Tibial nerve (tissue), 4 donors: ENCODE data around the gene CDK16. TPM values are rescaled to one million over a fixed set of nuclear protein-coding genes. Genes with fewer than 3 reads are reported as not detected.

Source experiments
- DNase-seq, 2 donors: peaks; one replicate each; pipeline ENCODE4 v3.0.0-alpha.2; 2019; ENCODE audit warnings: low spot score in 2 of 2
- H3K27ac ChIP-seq, 4 donors: fragments of 200-600 bp; sonication (generic) in 3 of 4; one replicate each; pipeline ENCODE4 v1.5.1; 2017 to 2019; ENCODE audit warnings: mild to moderate bottlenecking in 1 of 4
- H3K27me3 ChIP-seq, 2 donors: fragments of 200-600 bp; sonication (generic) in 1 of 2; one replicate each; pipeline versions ENCODE4 v1.5.1 to v1.6.0; 2017 to 2019
- H3K36me3 ChIP-seq, 3 donors: fragments of 200-600 bp; sonication (generic); one replicate each; pipeline ENCODE4 v1.5.1; 2018 to 2019
- H3K4me1 ChIP-seq, 4 donors: fragments of 200-600 bp; sonication (generic) in 3 of 4; one replicate each; pipeline ENCODE4 v1.5.1; 2017 to 2019
- H3K4me3 ChIP-seq, 4 donors: fragments of 200-600 bp; sonication (generic) in 3 of 4; one replicate each; pipeline ENCODE4 v1.5.1; 2017 to 2019; ENCODE audit warnings: mild to moderate bottlenecking in 1 of 4, moderate library complexity in 1 of 4
- H3K9me3 ChIP-seq, 4 donors: fragments of 200-600 bp; sonication (generic) in 3 of 4; one replicate each; pipeline ENCODE4 v1.5.1; 2017 to 2019
- EP300 ChIP-seq, 2 donors: sonication (generic); formaldehyde crosslinking; IDR thresholded peaks; one replicate each; pipeline ENCODE4 v1.6.1; 2017; ENCODE audit warnings: antibody characterized with exemption in 2 of 2, mild to moderate bottlenecking in 1 of 2
- POLR2A ChIP-seq, 2 donors: fragments of 450-650 bp; IDR thresholded peaks; one replicate each; pipeline ENCODE4 v1.6.1; 2017; ENCODE audit warnings: antibody characterized with exemption in 2 of 2, mild to moderate bottlenecking in 2 of 2, moderate library complexity in 2 of 2
- whole genome bisulfite sequencing, 2 donors: methylation state at CpG; one replicate each; pipeline ENCODE4 v1.1.5; 2018; 5-methylcytosine and 5-hydroxymethylcytosine counted together
- total RNA-seq, 4 donors: library from RNA; depleted of rRNA; stranded (reverse); fragments of >200 nt; gene quantifications; one replicate each; pipeline ENCODE4 v1.1.0, GENCODE V29; 2016
- TF ChIP-seq, protein P1 (sequence below), 5 experiments: fragments of 200-600 bp in 3 of 5; fragments of 450-650 bp in 2 of 5; sonication (generic) in 3 of 5; IDR thresholded peaks; one replicate each; pipeline ENCODE4 v1.5.1; 2016 to 2019; ENCODE audit warnings: antibody characterized with exemption in 5 of 5, mild to moderate bottlenecking in 3 of 5, moderate library complexity in 2 of 5

CDK16 gene
- total RNA-seq, 4 donors from 2014 or later: 64.9 to 94.2 (median 84.5) TPM

- DNase-seq: peak; percentile 24 to 31
- WGBS, 2 donors: 68 to 86% methylated on average over 6 to 9 of the region's 9 CpGs
- Histone ChIP-seq H3K27ac (peak overlapping the region in 3 of 4 donors; percentile 8 to 79 (median 36)), H3K4me3 (no peak overlapping the region), H3K9me3 (no peaks in the 10 kb centered on the region), H3K27me3 (no peaks in the 10 kb centered on the region), H3K4me1 (peaks cover 0 to 32% (median 15%) of the 10 kb centered on the region in 4 donors), H3K36me3 (peaks cover 5 to 71% (median 18%) of the 10 kb centered on the region in 3 donors)
- TF ChIP-seq POLR2A (IDR thresholded peaks at IDR 0.05) (no peak), EP300 (IDR thresholded peaks at IDR 0.05) (no peak)
- TF ChIP-seq, protein P1, sequence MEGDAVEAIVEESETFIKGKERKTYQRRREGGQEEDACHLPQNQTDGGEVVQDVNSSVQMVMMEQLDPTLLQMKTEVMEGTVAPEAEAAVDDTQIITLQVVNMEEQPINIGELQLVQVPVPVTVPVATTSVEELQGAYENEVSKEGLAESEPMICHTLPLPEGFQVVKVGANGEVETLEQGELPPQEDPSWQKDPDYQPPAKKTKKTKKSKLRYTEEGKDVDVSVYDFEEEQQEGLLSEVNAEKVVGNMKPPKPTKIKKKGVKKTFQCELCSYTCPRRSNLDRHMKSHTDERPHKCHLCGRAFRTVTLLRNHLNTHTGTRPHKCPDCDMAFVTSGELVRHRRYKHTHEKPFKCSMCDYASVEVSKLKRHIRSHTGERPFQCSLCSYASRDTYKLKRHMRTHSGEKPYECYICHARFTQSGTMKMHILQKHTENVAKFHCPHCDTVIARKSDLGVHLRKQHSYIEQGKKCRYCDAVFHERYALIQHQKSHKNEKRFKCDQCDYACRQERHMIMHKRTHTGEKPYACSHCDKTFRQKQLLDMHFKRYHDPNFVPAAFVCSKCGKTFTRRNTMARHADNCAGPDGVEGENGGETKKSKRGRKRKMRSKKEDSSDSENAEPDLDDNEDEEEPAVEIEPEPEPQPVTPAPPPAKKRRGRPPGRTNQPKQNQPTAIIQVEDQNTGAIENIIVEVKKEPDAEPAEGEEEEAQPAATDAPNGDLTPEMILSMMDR (IDR thresholded peaks at IDR 0.05): peak in 3 of 5 experiments; percentile 23 to 32 (median 26)
Measured at GRCh38 chrX:47200385-47201150, 17.9 kb upstream of the CDK16 start.

GRCh38 chrX:47201345-47201944, 17.0 kb upstream of the CDK16 start:
- no peak for DNase-seq
- Histone ChIP-seq H3K9me3 (no peaks in the 10 kb centered on the region), H3K4me1 (peaks cover 0 to 23% (median 6%) of the 10 kb centered on the region in 4 donors), H3K36me3 (peaks cover 5 to 79% (median 18%) of the 10 kb centered on the region in 3 donors), H3K27ac (peak overlapping the region in 3 of 4 donors; percentile 8 to 79 (median 36)), H3K27me3 (no peaks in the 10 kb centered on the region), H3K4me3 (no peak overlapping the region)
- TF ChIP-seq EP300 (IDR thresholded peaks at IDR 0.05): no peak
- TF ChIP-seq, protein P1 (IDR thresholded peaks at IDR 0.05): no peak
- TF ChIP-seq POLR2A (IDR thresholded peaks at IDR 0.05): no peak
- WGBS, 2 donors: 83 to 94% methylated on average over 8 of the region's 9 CpGs

GRCh38 chrX:47202316-47202715, 16.2 kb upstream of the CDK16 start:
- H3K27ac ChIP-seq: no peak overlapping the region
- WGBS, 2 donors: 89 to 93% methylated on average over 2 to 10 of the region's 11 CpGs
- H3K9me3 ChIP-seq: no peaks in the 10 kb centered on the region
- H3K4me1 ChIP-seq: peaks cover 0 to 14% (median 2%) of the 10 kb centered on the region in 4 donors
- TF ChIP-seq, protein P1 (IDR thresholded peaks at IDR 0.05): no peak
- no peak for TF ChIP-seq POLR2A (IDR thresholded peaks at IDR 0.05)
- no peak for TF ChIP-seq EP300 (IDR thresholded peaks at IDR 0.05)
- H3K4me3 ChIP-seq: no peak overlapping the region
- DNase-seq: no peak
- peaks cover 5 to 87% (median 18%) of the 10 kb centered on the region in 3 donors for H3K36me3 ChIP-seq
- H3K27me3 ChIP-seq: no peaks in the 10 kb centered on the region

- no peaks in the 10 kb centered on the region for H3K9me3 ChIP-seq
- H3K4me1 ChIP-seq: peaks cover 0 to 9% (median 2%) of the 10 kb centered on the region in 4 donors
- no peak overlapping the region for H3K27ac ChIP-seq
- H3K27me3 ChIP-seq: no peaks in the 10 kb centered on the region
- peaks cover 5 to 92% (median 18%) of the 10 kb centered on the region in 3 donors for H3K36me3 ChIP-seq
- no peak for DNase-seq
- WGBS, 2 donors: 71 to 90% methylated on average over 4 of the region's 4 CpGs
- TF ChIP-seq, protein P1 (IDR thresholded peaks at IDR 0.05): no peak
- TF ChIP-seq EP300 (IDR thresholded peaks at IDR 0.05) (no peak), POLR2A (IDR thresholded peaks at IDR 0.05) (no peak)
- no peak overlapping the region for H3K4me3 ChIP-seq
Measured at GRCh38 chrX:47202877-47203276, 15.6 kb upstream of the CDK16 start.

- Histone ChIP-seq H3K9me3 (no peaks in the 10 kb centered on the region), H3K36me3 (peaks cover 0 to 94% (median 12%) of the 10 kb centered on the region in 3 donors), H3K4me3 (no peak overlapping the region), H3K27me3 (no peaks in the 10 kb centered on the region), H3K27ac (no peak overlapping the region), H3K4me1 (peaks cover 0 to 3% (median 0%) of the 10 kb centered on the region in 4 donors)
- DNase-seq: no peak
- 68 to 77% methylated on average over 4 to 5 of the region's 5 CpGs for WGBS, 2 donors
- TF ChIP-seq POLR2A (IDR thresholded peaks at IDR 0.05) (no peak), EP300 (IDR thresholded peaks at IDR 0.05) (no peak)
- TF ChIP-seq, protein P1 (IDR thresholded peaks at IDR 0.05): no peak
Measured at GRCh38 chrX:47204970-47205369, 13.5 kb upstream of the CDK16 start.
